ENCODE measurements around the gene ARL8A.
"Not testable (repeated sequence)": the region's sequence is repeated elsewhere in the genome, so short reads cannot be mapped to it uniquely, and the experiment has no call there.

ARL8A gene

DNA sequence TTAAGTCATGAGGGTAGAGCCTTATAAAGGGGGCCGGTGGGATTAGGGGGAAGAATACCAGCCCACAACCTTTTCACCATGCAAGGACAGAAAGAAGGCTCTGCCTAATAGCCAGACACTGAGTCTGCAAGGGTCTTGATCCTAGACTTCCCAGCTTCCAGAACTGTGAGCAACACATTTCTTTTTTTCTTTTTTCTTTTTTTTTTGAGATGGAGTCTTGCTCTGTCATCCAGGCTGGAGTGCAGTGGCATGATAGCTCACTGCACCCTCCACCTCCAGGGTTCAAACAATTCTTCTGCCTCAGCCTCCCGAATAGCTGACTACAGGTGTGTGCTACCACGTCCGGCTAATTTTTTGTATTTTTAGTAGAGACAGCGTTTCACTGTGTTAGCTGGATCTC, 1.7 kb upstream of the ARL8A start:
- TF ChIP-seq, protein P1, sequence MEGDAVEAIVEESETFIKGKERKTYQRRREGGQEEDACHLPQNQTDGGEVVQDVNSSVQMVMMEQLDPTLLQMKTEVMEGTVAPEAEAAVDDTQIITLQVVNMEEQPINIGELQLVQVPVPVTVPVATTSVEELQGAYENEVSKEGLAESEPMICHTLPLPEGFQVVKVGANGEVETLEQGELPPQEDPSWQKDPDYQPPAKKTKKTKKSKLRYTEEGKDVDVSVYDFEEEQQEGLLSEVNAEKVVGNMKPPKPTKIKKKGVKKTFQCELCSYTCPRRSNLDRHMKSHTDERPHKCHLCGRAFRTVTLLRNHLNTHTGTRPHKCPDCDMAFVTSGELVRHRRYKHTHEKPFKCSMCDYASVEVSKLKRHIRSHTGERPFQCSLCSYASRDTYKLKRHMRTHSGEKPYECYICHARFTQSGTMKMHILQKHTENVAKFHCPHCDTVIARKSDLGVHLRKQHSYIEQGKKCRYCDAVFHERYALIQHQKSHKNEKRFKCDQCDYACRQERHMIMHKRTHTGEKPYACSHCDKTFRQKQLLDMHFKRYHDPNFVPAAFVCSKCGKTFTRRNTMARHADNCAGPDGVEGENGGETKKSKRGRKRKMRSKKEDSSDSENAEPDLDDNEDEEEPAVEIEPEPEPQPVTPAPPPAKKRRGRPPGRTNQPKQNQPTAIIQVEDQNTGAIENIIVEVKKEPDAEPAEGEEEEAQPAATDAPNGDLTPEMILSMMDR (IDR thresholded peaks at IDR 0.05; ENCODE audit: low read depth, low read length) = no peak
- no peak for DNase-seq (ENCODE audit: extremely low read depth, low read depth)

- not testable (repeated sequence) for DNase-seq (ENCODE audit: extremely low read depth, low read depth)
These were observed 1.2 kb upstream of the ARL8A start for GRCh38 chr1:202145744-202146140.

DNA sequence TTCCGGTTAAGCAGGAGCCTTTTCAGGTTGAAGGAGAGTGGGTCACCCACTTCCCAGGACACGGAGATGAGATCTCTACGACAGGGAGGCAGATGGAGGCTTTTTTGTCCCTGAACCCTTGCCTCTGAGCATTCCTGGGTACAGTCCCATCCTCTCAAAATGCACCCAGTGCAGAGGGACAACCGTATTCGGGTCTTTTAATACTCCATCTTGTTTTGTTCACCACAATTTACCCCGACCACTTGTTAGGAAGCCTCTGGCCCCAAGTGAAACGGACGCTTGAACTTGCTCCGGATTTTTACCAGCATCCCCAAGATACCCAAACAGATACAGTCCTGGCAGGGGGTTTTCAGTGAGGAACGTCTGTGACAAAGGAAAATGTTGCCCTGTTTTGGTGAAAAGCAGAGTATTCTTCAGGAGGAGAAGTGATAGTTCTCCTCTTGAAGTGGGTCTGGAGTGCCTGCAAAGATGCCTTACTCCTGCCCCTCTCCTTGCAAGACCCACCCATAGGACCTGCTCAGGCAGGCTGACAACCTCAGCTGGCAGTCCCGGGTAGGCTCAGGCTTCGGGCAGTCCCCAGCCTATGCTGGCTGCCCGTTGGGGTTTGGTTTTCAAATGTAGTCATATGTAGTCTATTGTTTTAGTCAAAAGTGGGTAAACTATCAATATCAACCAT, 669 bp upstream of the ARL8A start:
- TF ChIP-seq, protein P1 (IDR thresholded peaks at IDR 0.05; ENCODE audit: low read depth, low read length) = no peak
- DNase-seq (ENCODE audit: extremely low read depth, low read depth) = no peak

DNA sequence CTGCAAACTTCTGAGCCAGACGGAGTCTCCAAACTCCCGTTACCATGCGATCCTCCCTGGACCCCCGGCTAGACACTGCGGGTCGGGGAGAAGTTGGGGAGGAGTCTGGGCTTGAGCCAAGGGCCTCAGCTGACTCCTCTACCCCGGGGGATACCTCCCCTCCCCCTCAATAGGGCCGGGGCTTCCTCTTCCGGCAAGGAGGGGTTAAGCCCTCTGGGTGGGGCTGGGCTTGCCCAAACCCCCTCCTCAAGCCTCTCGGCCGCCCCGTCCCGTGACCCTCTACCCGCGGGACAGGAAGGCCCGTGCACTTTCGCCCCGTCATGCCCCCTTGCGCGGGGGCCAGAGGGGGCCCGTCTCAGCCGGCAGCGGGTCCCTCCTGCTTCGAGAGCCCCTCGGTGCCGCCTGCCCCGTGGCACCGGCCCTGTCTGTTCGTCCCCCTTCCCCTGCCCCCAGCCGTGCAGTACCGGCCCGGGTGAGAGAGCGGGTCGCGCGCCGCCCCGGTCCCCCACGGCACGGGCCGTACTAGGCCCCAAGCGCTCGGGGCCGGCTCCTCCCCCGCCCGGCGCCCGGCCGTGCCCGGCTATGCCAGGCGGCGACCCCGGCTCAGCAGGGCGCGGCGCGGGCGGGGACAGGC, 652 bp downstream of the ARL8A start:
- TF ChIP-seq, protein P1 (IDR thresholded peaks at IDR 0.05; ENCODE audit: low read depth, low read length) = no peak
- DNase-seq (ENCODE audit: extremely low read depth, low read depth) = no peak

- DNase-seq (ENCODE audit: extremely low read depth, low read depth) = no peak
- TF ChIP-seq, protein P1 (IDR thresholded peaks at IDR 0.05; ENCODE audit: low read depth, low read length) = no peak
These were observed 1.3 kb downstream of the ARL8A start for GRCh38 chr1:202143011-202143767.

DNA sequence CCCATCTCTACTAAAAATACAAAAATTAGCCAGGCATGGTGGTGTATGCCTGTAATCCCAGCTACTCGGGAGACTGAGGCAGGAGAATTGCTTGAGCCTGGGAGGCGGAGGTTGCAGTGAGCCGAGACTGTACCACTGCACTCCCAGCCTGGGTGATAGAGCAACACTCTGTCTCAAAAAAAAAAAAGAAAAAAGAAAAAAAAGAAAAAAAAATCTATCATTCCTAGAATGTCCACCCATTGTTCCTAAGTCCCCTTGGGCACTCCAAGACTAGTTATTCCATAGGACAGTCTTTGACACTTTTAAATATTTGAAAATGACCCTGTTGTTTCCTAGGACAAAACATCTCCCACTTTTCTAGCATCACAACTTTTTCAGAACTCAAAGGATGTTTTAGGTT, 3.1 kb downstream of the ARL8A start:
- DNase-seq (ENCODE audit: extremely low read depth, low read depth) = not testable (repeated sequence)

GRCh38 chr1:202140833-202141232, 3.7 kb downstream of the ARL8A start:
- TF ChIP-seq, protein P1 (IDR thresholded peaks at IDR 0.05; ENCODE audit: low read depth, low read length) = no peak
- no peak for DNase-seq (ENCODE audit: extremely low read depth, low read depth)

DNA sequence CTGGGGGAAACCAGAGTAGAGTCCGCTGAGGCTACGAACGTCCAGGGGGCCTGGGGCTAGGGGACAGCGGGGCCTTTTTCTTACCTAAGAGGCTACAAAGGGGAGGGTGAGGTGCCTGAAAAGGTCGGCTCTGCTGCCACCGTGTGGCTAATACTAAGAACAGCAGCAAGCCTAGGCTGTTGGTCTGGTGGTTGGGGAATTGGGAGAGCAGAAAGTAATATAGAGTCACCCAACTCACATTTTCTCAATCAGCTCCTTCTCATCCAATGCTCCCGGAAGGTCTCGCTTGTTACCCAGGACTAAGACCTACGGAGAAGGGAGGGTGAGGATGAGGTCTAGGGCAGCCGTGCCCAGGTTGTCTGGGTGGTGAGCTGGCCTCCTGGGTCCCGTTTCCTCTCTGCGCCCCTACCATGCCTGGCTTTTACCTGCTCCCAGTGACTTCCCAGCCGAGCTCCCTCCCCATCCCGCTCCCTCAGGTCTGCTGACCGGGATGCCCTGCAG, 9.3 kb downstream of the ARL8A start:
- TF ChIP-seq, protein P1 (IDR thresholded peaks at IDR 0.05; ENCODE audit: low read depth, low read length) = peak; percentile 87
- peak; percentile 23 for DNase-seq (ENCODE audit: extremely low read depth, low read depth)

Measured in AG09319 (cell line).